OCI-LY3 (cell line): Measurements from ENCODE around the gene NPBWR2.

Experiments
- CTCF ChIP-seq: fragments of 200-600, 300-600 bp; sonication (generic); IDR thresholded peaks from 2 replicates; pipeline ENCODE4 v1.5.1; 2014; ENCODE audit warnings: antibody characterized with exemption, low read length, low read depth
- EZH2phosphoT487 ChIP-seq: fragments of 200-600 bp; shearing (Covaris generic); IDR thresholded peaks from 2 replicates; pipeline ENCODE4 v1.6.1; 2018; ENCODE audit warnings: antibody characterized with exemption, mixed run types, low read depth

GRCh38 chr20:64080013-64080812, 27.2 kb downstream of the NPBWR2 start, which contains the start of gene OPRL1:
- TF ChIP-seq CTCF (no peak), EZH2phosphoT487 (no peak)
